Measurements from ENCODE around the gene DIABLO.
"Not testable (repeated sequence)": the region's sequence is repeated elsewhere in the genome, so short reads cannot be mapped to it uniquely, and the experiment has no call there.

The DIABLO gene

GRCh38 chr12:122187466-122187865, 38.4 kb downstream of the DIABLO start:
- no peak for DNase-seq

GRCh38 chr12:122185494-122186082, 40.3 kb downstream of the DIABLO start:
- no peak for DNase-seq

GRCh38 chr12:122185079-122185478, 40.8 kb downstream of the DIABLO start:
- no peak for DNase-seq

GRCh38 chr12:122184517-122184916, 41.3 kb downstream of the DIABLO start:
- no peak for DNase-seq

GRCh38 chr12:122183588-122183940, 42.3 kb downstream of the DIABLO start:
- DNase-seq, result no peak

- peak; percentile 48 for DNase-seq
Measured at GRCh38 chr12:122182887-122183587, 42.8 kb downstream of the DIABLO start, which contains the start of gene LRRC43. Gene LRRC43 (plus strand): TSS chr12:122183123. CDS start chr12:122183145, 22 bp downstream.

- DNase-seq, result not testable (repeated sequence)
Measured at GRCh38 chr12:122176473-122176872, 49.4 kb downstream of the DIABLO start.

DNA sequence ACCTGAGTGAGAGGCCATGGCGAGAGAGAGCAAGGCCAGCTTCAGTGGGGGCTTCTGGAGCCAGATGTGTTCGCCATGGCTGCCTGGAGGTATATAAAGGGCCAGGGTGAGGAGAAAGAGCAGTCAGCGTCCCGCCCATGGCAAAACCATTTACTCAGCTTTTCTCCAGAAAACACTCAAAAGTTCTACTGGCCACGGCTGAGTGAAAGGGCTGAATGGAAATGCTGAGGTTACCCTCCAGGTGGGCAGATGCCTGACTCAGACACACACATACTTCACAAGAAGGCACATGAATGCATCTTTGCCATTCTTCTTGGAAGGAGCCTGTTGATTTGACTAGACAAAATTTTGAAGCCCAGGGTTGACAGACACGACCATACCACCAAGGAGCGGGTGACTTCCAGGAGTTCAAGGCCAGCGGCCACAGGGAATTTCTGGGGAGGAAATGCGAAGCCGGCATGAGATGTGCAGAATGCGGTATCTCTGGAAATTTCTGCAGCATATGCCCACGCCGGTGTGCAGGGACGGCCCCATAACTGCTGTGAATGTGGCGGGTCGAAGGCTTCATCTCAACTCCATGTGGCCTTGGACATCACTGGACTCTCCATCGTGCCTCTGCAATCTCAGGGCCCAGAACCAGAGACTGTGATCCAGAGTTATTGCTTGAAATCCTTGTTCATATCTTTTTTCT, 51.6 kb downstream of the DIABLO start, which contains the start of gene IL31:
Gene IL31, minus strand, starts transcription at position 67 of the 691 bp plus-strand sequence. Its CDS starts 49 bp downstream, at position 18.
- DNase-seq, result no peak

DNA sequence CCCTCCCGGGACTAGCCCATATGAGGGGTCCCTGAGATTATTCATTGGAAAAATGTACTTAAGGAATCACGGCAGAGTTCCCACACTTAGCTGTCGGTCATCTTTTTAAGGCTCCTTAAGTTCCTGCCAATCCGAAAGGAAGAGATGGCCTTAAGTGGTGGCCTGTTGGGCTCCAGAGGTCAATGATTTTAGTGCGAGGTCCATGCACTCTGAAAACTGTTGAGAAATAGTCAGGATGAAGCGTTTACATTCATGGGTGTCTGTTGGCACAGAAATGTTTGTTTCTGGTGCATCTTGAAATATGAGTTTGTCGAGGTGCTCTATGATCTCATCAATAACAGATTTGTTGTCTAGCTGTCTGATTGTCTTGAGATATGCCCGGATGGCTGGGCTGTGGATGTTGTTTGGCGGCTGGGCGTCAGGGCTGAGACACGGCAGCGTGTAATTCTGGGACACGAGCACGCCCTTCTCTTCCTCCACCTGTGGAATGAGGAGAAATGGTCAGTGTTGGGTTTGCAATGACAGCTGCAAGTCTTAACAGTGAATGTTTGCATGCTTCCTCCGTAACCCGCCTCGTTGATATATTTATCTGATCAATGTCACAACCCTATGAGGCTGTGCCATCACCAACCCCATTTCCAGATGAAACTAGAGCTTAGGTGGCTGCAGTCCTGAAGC, 53.5 kb downstream of the DIABLO start:
- DNase-seq, result no peak

- no peak for DNase-seq
Measured at GRCh38 chr12:122171399-122171798, 54.5 kb downstream of the DIABLO start.

GRCh38 chr12:122168492-122168891, 57.4 kb downstream of the DIABLO start:
- DNase-seq, result no peak

DNA sequence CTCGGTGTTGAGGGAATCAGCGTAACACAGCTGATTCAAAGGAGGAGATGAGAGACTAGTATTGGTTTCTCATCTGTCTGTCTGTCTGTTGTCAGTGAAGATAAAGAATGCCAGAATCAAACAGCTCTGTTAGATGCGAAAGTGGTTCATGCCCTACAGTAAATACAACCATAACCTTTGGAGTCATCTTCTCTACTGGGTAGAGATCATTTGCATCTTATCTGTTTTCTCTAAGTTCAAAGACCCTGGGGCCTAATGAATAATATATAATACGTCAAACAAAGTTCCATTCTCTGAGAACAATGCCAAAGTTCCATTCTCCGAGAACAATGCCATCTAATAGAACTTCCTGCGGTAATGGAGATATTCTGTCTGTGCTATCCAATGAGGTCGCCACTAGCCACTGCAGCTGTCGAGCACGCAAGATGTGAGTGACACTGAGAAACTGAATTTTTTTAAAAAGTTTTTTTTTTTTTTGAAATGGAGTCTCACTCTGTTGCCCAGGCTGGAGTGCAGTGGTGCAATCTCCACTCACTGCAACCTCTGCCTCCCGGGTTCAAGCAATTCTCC, 58.4 kb downstream of the DIABLO start:
- DNase-seq, result no peak

GRCh38 chr12:122166422-122167349, 59.2 kb downstream of the DIABLO start:
- DNase-seq, result no peak

- no peak for DNase-seq
Measured at GRCh38 chr12:122162976-122163375, 62.9 kb downstream of the DIABLO start.

- no peak for DNase-seq
Measured at GRCh38 chr12:122161682-122162081, 64.2 kb downstream of the DIABLO start.

- DNase-seq, result no peak
Measured at GRCh38 chr12:122160761-122161160, 65.1 kb downstream of the DIABLO start.

- DNase-seq, result no peak
Measured at GRCh38 chr12:122159882-122160281, 66.0 kb downstream of the DIABLO start.

DNA sequence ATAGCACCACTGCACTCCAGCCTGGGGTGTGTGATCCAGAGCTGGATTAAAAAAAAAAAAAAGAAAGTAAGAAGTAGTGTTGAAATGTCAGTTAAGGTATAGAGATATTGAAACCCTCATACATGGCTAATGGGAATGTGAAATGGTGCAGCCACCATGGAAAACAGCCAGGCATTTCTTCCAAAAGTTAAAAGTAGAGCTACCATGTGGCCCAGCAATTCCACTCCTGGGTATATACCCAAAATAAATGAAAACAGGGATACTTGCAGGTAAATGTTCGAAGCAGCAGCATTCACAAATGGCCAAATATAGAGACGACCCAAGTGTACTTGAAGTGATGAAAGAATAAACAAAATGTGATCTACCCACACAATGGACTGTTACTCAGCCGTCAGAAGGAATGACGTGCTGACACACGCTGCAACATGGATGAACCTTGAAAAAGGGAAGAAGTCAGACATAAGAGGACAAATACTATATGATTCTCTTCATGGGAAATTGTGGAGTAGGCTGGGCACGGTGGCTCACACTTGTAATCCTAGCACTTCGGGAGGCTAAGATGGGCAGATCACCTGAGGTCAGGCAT, 67.1 kb downstream of the DIABLO start:
- no peak for DNase-seq

Measured in CD4-positive, alpha-beta T cell treated with Interleukin-17A for 4 hours (primary cell).